IPS DF 6.9 (cell line): ENCODE data around the gene SRRT.

ENCODE experiments used
- DNase-seq: peaks from one replicate; pipeline ENCODE4 v3.0.0-alpha.2; 2013; ENCODE audit warnings: low read depth, low spot score
- H3K27ac ChIP-seq: one replicate; pipeline ENCODE4 v1.5.1; 2013; ENCODE audit warnings: low read length, control low read depth
- H3K27me3 ChIP-seq: 2 replicates; pipeline ENCODE4 v1.6.1; 2013; ENCODE audit warnings: mild to moderate bottlenecking, low read length; ENCODE audit not compliant: control insufficient read depth, insufficient read depth
- H3K36me3 ChIP-seq: 2 replicates; pipeline ENCODE4 v1.6.1; 2013; ENCODE audit warnings: low read length; ENCODE audit not compliant: control insufficient read depth, insufficient read depth
- H3K4me1 ChIP-seq: 2 replicates; pipeline ENCODE4 v1.6.1; 2013; ENCODE audit warnings: low read length; ENCODE audit not compliant: control insufficient read depth, insufficient read depth
- H3K4me3 ChIP-seq: 2 replicates; pipeline ENCODE4 v1.5.1; 2013; ENCODE audit warnings: mild to moderate bottlenecking, low read length
- H3K9me3 ChIP-seq: 2 replicates; pipeline ENCODE4 v1.6.1; 2013; ENCODE audit warnings: low read length, inconsistent platforms; ENCODE audit not compliant: control insufficient read depth, insufficient read depth
- WGBS: extraction: QIAGEN DNeasy Blood & Tissue Kit; methylation state at CpG from one replicate; pipeline ENCODE4 v1.1.7; 2013; ENCODE audit warnings: mixed read lengths, missing lambda C conversion rate; ENCODE audit not compliant: insufficient read length, insufficient coverage; 5-methylcytosine and 5-hydroxymethylcytosine counted together

Gene SRRT

GRCh38 chr7:100855515-100855914, 19.4 kb upstream of the SRRT start:
- H3K4me3 ChIP-seq, result no peak overlapping the region
- no peaks in the 10 kb centered on the region for H3K9me3 ChIP-seq
- no peak for DNase-seq
- peaks cover 11% of the 10 kb centered on the region; the same call in 1 of the 2 replicates for H3K36me3 ChIP-seq
- no peaks in the 10 kb centered on the region for H3K27me3 ChIP-seq
- no peaks in the 10 kb centered on the region; the same call in 1 of the 2 replicates for H3K4me1 ChIP-seq
- no CpG with 5 or more reads among the region's 10 CpGs for WGBS
- no peak overlapping the region for H3K27ac ChIP-seq

- H3K27me3 ChIP-seq, result no peaks in the 10 kb centered on the region
- H3K4me3 ChIP-seq, result no peak overlapping the region
- DNase-seq, result no peak
- no CpG with 5 or more reads among the region's 16 CpGs for WGBS
- H3K4me1 ChIP-seq, result no peaks in the 10 kb centered on the region; the same call in 1 of the 2 replicates
- H3K27ac ChIP-seq, result no peak overlapping the region
- H3K9me3 ChIP-seq, result no peaks in the 10 kb centered on the region
- peaks cover 15% of the 10 kb centered on the region; the same call in 1 of the 2 replicates for H3K36me3 ChIP-seq
Observed at GRCh38 chr7:100856871-100857282, 18.0 kb upstream of the SRRT start.

DNA sequence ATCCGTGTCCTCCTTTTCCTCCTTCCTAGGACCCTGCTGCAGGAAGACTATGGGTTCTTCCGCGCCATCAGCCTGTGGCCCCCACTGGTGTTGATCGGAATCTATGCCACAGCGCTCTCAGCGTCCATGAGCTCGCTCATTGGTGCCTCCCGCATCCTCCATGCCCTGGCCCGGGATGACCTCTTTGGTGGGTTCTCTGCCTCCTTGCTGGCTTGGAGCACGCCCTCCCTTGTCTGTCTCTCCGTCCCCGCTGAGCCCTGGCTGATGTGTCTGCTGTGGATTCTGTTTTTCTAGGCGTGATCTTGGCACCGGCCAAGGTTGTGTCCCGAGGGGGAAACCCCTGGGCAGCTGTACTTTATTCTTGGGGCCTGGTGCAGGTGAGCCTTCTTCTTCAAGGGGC, 15.0 kb upstream of the SRRT start:
- peaks cover 15% of the 10 kb centered on the region; the same call in 1 of the 2 replicates for H3K36me3 ChIP-seq
- H3K27me3 ChIP-seq, result no peaks in the 10 kb centered on the region
- H3K4me1 ChIP-seq, result no peaks in the 10 kb centered on the region
- no peak overlapping the region for H3K4me3 ChIP-seq
- H3K9me3 ChIP-seq, result no peaks in the 10 kb centered on the region
- WGBS, result no CpG with 5 or more reads among the region's 15 CpGs
- H3K27ac ChIP-seq, result no peak overlapping the region
- no peak for DNase-seq

DNA sequence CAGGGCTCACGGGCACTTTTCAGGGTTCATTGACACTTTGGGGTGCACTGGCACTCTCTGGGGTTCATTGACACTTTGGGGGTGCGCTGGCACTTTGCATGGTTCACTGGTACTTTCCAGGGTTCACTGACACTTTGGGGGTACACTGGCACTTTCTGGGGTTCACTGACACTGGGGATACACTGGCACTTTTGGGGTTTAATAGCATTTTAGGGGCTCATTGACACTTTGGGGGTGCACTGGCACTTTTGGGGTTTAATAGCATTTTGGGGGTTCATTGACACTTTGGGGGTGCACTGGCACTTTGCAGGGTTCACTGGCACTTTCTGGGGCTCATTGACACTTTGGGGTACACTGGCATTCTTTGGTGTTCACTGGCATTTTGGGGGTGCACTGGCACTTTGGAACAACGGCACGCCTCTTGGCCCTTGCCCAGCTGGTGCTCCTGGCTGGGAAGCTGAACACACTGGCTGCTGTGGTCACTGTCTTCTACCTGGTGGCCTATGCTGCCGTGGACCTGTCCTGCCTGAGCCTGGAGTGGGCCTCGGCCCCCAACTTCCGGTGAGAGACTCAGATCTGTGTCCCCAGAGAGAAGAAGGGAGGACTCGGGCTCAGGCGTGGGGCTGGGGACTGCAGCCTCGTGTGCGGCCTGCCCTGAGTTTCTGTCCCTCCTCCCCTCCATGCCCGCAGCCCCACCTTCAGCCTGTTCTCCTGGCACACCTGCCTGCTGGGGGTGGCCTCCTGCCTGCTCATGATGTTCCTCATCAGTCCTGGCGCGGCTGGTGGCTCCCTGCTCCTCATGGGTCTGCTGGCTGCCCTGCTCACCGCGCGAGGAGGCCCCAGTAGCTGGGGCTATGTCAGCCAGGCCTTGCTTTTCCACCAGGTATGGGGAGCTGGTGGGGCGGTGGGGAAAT, 13.9 kb upstream of the SRRT start:
- Histone ChIP-seq H3K4me1 (no peaks in the 10 kb centered on the region), H3K9me3 (no peaks in the 10 kb centered on the region), H3K27ac (no peak overlapping the region), H3K27me3 (no peaks in the 10 kb centered on the region), H3K4me3 (no peak overlapping the region), H3K36me3 (peaks cover 15% of the 10 kb centered on the region)
- WGBS, result no CpG with 5 or more reads among the region's 18 CpGs
- no peak for DNase-seq

- peaks cover 15% of the 10 kb centered on the region for H3K36me3 ChIP-seq
- H3K4me3 ChIP-seq, result no peak overlapping the region
- H3K27me3 ChIP-seq, result no peaks in the 10 kb centered on the region
- no CpG with 5 or more reads among the region's 14 CpGs for WGBS
- H3K4me1 ChIP-seq, result peaks cover under 1% of the 10 kb centered on the region; the same call in 1 of the 2 replicates
- no peak overlapping the region for H3K27ac ChIP-seq
- no peaks in the 10 kb centered on the region for H3K9me3 ChIP-seq
- no peak for DNase-seq
Observed at GRCh38 chr7:100861616-100861985, 13.3 kb upstream of the SRRT start.

DNA sequence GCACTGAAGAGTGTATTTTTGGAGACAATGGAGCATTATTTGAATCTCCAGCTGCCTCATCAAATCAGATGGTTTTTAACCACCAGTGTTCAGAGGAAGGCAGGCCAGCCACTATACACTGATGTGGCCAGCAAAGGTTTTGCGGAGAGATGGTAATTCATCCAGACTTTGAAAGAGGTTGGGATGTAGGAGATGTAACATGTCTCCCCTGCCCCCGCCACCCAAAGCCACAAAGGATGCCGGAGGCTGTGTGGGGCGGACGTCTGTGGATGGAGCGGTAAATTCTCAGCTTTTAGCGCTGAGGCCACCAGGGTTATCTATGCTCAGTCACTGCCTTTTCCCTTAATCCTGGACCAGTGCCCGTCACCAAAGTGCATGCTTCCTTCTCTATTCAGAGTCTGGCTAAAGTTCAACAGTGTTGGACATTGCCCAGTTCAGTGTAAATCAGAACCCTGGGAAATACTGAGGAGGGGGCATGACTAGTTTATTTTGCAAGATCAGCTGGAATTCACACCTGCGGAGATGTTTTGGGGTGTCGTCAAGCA, 11.4 kb upstream of the SRRT start:
- Histone ChIP-seq H3K4me1 (peaks cover 5% of the 10 kb centered on the region; the same call in 1 of the 2 replicates), H3K4me3 (no peak overlapping the region), H3K36me3 (peaks cover 15% of the 10 kb centered on the region), H3K9me3 (no peaks in the 10 kb centered on the region), H3K27ac (no peak overlapping the region), H3K27me3 (no peaks in the 10 kb centered on the region)
- no peak for DNase-seq
- no CpG with 5 or more reads among the region's 10 CpGs for WGBS

DNA sequence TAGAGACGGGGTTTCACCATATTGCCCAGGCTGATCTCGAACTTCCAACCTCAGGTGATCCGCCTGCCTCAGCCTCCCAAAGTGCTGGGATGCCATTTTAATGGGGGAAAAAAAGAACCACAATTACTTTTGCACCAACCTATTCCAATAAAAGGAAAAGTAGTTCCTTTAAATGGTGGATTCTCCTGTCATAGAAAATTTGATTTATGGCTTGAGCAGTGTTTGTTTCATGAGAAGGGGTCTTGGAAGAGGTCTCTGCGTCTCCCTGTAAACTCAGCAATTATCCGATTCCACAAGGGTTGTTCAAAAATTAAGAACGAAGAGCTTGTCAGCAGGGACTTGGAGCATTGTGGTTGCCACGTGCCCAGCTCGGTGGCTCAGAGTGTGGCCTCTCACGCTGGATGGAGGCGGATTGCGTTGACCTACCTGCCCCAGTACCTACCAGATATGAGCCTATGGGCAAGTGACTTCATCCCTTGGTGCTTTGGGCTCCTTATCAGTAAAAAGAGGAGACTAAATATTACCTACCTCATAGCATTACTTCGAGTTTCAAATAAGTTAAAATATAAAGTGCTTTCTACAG, 10.5 kb upstream of the SRRT start:
- Histone ChIP-seq H3K4me1 (peaks cover 5% of the 10 kb centered on the region; the same call in 1 of the 2 replicates), H3K36me3 (peaks cover 10% of the 10 kb centered on the region), H3K4me3 (no peak overlapping the region), H3K27me3 (no peaks in the 10 kb centered on the region), H3K27ac (no peak overlapping the region), H3K9me3 (no peaks in the 10 kb centered on the region)
- DNase-seq, result no peak
- WGBS, result no CpG with 5 or more reads among the region's 12 CpGs

DNA sequence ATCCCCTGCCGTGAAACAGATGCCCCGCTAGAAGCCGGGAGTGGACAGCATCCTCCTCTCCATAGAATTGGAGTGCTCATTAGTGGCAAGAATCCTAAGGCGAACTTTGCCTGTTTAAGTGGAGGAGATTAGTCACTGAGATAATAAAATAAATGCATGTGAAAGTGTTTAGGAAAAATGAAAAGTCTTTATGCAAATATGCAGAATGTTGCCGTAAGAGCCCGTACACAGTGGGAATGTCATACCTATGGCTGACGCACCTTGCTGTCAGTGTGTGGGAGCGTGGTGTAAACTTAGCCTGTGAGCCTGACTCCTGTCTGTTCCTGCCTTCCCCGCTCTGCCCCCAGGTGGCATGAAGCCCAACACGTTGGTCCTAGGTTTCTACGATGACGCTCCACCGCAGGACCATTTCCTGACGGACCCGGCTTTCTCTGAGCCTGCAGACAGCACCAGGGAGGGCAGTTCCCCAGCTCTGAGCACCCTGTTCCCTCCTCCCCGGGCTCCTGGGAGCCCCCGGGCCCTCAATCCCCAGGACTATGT, 9.5 kb upstream of the SRRT start:
- no peaks in the 10 kb centered on the region for H3K9me3 ChIP-seq
- no peak for DNase-seq
- H3K36me3 ChIP-seq, result peaks cover 9% of the 10 kb centered on the region
- no peak overlapping the region for H3K27ac ChIP-seq
- H3K4me1 ChIP-seq, result peaks cover 5% of the 10 kb centered on the region; the same call in 1 of the 2 replicates
- no CpG with 5 or more reads among the region's 17 CpGs for WGBS
- no peaks in the 10 kb centered on the region for H3K27me3 ChIP-seq
- no peak overlapping the region for H3K4me3 ChIP-seq

GRCh38 chr7:100865938-100866728, 8.8 kb upstream of the SRRT start:
- no CpG with 5 or more reads among the region's 46 CpGs for WGBS
- no peak for DNase-seq
- no peaks in the 10 kb centered on the region for H3K9me3 ChIP-seq
- H3K36me3 ChIP-seq, result peaks cover 12% of the 10 kb centered on the region
- no peak overlapping the region for H3K4me3 ChIP-seq
- H3K27ac ChIP-seq, result no peak overlapping the region
- H3K27me3 ChIP-seq, result no peaks in the 10 kb centered on the region
- H3K4me1 ChIP-seq, result peaks cover 5% of the 10 kb centered on the region; the same call in 1 of the 2 replicates

DNA sequence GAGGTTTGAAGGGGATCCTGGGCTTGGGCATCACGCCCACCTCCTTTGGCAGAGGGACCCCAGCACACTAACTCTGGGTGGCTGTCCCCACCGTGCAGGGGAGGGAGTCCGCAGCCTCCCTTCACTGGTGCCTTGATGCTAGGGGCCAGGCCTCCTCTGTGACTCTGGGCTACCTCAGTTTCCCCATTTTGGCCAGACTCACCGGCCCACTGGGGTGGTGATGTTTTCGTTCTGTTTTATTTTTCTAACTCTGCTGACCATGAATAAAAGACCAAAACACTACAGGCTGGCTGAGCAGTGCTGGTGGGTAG, 8.2 kb upstream of the SRRT start:
- Histone ChIP-seq H3K9me3 (no peaks in the 10 kb centered on the region), H3K36me3 (peaks cover 15% of the 10 kb centered on the region), H3K27ac (no peak overlapping the region), H3K4me3 (no peak overlapping the region; the same call in 1 of the 2 replicates), H3K4me1 (peaks cover 5% of the 10 kb centered on the region; the same call in 1 of the 2 replicates), H3K27me3 (no peaks in the 10 kb centered on the region)
- WGBS, result no CpG with 5 or more reads among the region's 5 CpGs
- no peak for DNase-seq
